ENCODE data around the gene HOXA6. TPM values are rescaled to one million over a fixed set of nuclear protein-coding genes. Genes with fewer than 3 reads are reported as not detected.

The HOXA6 gene
- polyA plus RNA-seq, 3 donors: not detected

- intact Hi-C loops (cut with micrococcal nuclease): no loop called here
- Mint-ChIP-seq H3K36me3 (no peaks in the 10 kb centered on the region), H3K9me3 (peaks cover 0 to 13% (median 3%) of the 10 kb centered on the region in 7 donors), H3K27me3 (ENCODE audit: low read depth in 3 of 3) (peaks cover 1 to 4% (median 2%) of the 10 kb centered on the region in 3 donors), H3K4me3 (no peak overlapping the region), H3K27ac (no peak overlapping the region), H3K4me1 (no peaks in the 10 kb centered on the region)
- no peak overlapping the region for H3K4me3 ChIP-seq (replicated peaks in 1 of 3; ENCODE audit: low read depth in 2 of 3, low read length in 3 of 3)
- no peak overlapping the region for H2AFZ ChIP-seq (ENCODE audit: insufficient read depth, low read depth, low read length, poor library complexity, severe bottlenecking)
- peaks cover 0 to 4% of the 10 kb centered on the region in 2 donors for H3K9me3 ChIP-seq (replicated peaks in 1 of 2; ENCODE audit: control insufficient read depth in 1 of 2, insufficient read depth in 1 of 2, low read length in 2 of 2)
- H3K4me1 ChIP-seq (ENCODE audit: control insufficient read depth in 1 of 2, insufficient read depth in 2 of 2, low read length in 2 of 2): no peaks in the 10 kb centered on the region
- no peak overlapping the region for H3K27ac ChIP-seq (ENCODE audit: low read depth in 1 of 2, low read length in 2 of 2)
- H3K36me3 ChIP-seq (replicated peaks in 1 of 2; ENCODE audit: control insufficient read depth in 1 of 2, insufficient read depth in 2 of 2, low read length in 2 of 2): no peaks in the 10 kb centered on the region
- no peak overlapping the region for H3K9ac ChIP-seq (ENCODE audit: insufficient read depth, low read length, poor library complexity, severe bottlenecking)
- H3K4me2 ChIP-seq (replicated peaks; ENCODE audit: extremely low read depth, low read length, poor library complexity, severe bottlenecking): no peak overlapping the region
- no peaks in the 10 kb centered on the region for H3K27me3 ChIP-seq (ENCODE audit: control insufficient read depth in 2 of 2, insufficient read depth in 2 of 2, low read length in 2 of 2)
- H4K20me1 ChIP-seq (ENCODE audit: insufficient read depth, low read length): no peaks in the 10 kb centered on the region
- TF ChIP-seq, protein P1, sequence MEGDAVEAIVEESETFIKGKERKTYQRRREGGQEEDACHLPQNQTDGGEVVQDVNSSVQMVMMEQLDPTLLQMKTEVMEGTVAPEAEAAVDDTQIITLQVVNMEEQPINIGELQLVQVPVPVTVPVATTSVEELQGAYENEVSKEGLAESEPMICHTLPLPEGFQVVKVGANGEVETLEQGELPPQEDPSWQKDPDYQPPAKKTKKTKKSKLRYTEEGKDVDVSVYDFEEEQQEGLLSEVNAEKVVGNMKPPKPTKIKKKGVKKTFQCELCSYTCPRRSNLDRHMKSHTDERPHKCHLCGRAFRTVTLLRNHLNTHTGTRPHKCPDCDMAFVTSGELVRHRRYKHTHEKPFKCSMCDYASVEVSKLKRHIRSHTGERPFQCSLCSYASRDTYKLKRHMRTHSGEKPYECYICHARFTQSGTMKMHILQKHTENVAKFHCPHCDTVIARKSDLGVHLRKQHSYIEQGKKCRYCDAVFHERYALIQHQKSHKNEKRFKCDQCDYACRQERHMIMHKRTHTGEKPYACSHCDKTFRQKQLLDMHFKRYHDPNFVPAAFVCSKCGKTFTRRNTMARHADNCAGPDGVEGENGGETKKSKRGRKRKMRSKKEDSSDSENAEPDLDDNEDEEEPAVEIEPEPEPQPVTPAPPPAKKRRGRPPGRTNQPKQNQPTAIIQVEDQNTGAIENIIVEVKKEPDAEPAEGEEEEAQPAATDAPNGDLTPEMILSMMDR (IDR thresholded peaks at IDR 0.05): no peak
- H3K79me2 ChIP-seq (ENCODE audit: insufficient read depth, low read length): no peaks in the 10 kb centered on the region
- no CpG with 5 or more reads among the region's 4 CpGs for WGBS (ENCODE audit: insufficient coverage)
- DNase-seq: no peak
Observed at GRCh38 chr7:27111751-27112277, 35.8 kb downstream of the HOXA6 start.

GRCh38 chr7:27111042-27111750 lies 36.4 kb downstream of the HOXA6 start:
- no CpG with 5 or more reads among the region's 6 CpGs for WGBS (ENCODE audit: insufficient coverage)
- no peaks in the 10 kb centered on the region for H3K79me2 ChIP-seq (ENCODE audit: insufficient read depth, low read length)
- no peak for DNase-seq
- H3K4me3 Mint-ChIP-seq: no peak overlapping the region
- no peak overlapping the region for H3K9ac ChIP-seq (ENCODE audit: insufficient read depth, low read length, poor library complexity, severe bottlenecking)
- no peak overlapping the region for H3K4me3 ChIP-seq (replicated peaks in 1 of 3; ENCODE audit: low read depth in 2 of 3, low read length in 3 of 3)
- TF ChIP-seq, protein P1 (IDR thresholded peaks at IDR 0.05): no peak
- H3K36me3 ChIP-seq (replicated peaks in 1 of 2; ENCODE audit: control insufficient read depth in 1 of 2, insufficient read depth in 2 of 2, low read length in 2 of 2): no peaks in the 10 kb centered on the region
- H4K20me1 ChIP-seq (ENCODE audit: insufficient read depth, low read length): no peaks in the 10 kb centered on the region
- H3K27ac Mint-ChIP-seq: no peak overlapping the region
- H3K9me3 ChIP-seq (replicated peaks in 1 of 2; ENCODE audit: control insufficient read depth in 1 of 2, insufficient read depth in 1 of 2, low read length in 2 of 2): peaks cover 0 to 4% of the 10 kb centered on the region in 2 donors
- no peak overlapping the region for H2AFZ ChIP-seq (ENCODE audit: insufficient read depth, low read depth, low read length, poor library complexity, severe bottlenecking)
- no peaks in the 10 kb centered on the region for H3K4me1 ChIP-seq (ENCODE audit: control insufficient read depth in 1 of 2, insufficient read depth in 2 of 2, low read length in 2 of 2)
- H3K9me3 Mint-ChIP-seq: peaks cover 0 to 13% (median 3%) of the 10 kb centered on the region in 7 donors
- peaks cover 0 to 2% of the 10 kb centered on the region in 2 donors for H3K27me3 ChIP-seq (ENCODE audit: control insufficient read depth in 2 of 2, insufficient read depth in 2 of 2, low read length in 2 of 2)
- no peak overlapping the region for H3K27ac ChIP-seq (ENCODE audit: low read depth in 1 of 2, low read length in 2 of 2)
- peaks cover 2 to 7% (median 4%) of the 10 kb centered on the region in 3 donors for H3K27me3 Mint-ChIP-seq (ENCODE audit: low read depth in 3 of 3)
- intact Hi-C loops (cut with micrococcal nuclease): no loop called here
- H3K4me1 Mint-ChIP-seq: no peaks in the 10 kb centered on the region
- H3K4me2 ChIP-seq (replicated peaks; ENCODE audit: extremely low read depth, low read length, poor library complexity, severe bottlenecking): no peak overlapping the region
- H3K36me3 Mint-ChIP-seq: no peaks in the 10 kb centered on the region

Measured in CD14-positive monocyte (primary cell).